Esophagus squamous epithelium (tissue), 4 donors: ENCODE results near the gene APAF1.

Experiments
- POLR2A ChIP-seq, 4 donors: fragments of 450-650 bp; IDR thresholded peaks; one replicate each; pipeline ENCODE4 v1.6.1; 2017; ENCODE audit warnings: antibody characterized with exemption in 4 of 4, mild to moderate bottlenecking in 4 of 4, moderate library complexity in 3 of 4
- TF ChIP-seq, protein P1 (sequence below), 6 experiments: fragments of 450-650 bp in 4 of 6; fragments of 200-600 bp in 2 of 6; sonication (generic) in 2 of 6; IDR thresholded peaks; one replicate each; pipeline ENCODE4 v1.5.1; 2016 to 2019; ENCODE audit warnings: antibody characterized with exemption in 6 of 6, mild to moderate bottlenecking in 4 of 6, moderate library complexity in 4 of 6

GRCh38 chr12:98741556-98742265, 96.6 kb downstream of the APAF1 start:
- TF ChIP-seq, protein P1, sequence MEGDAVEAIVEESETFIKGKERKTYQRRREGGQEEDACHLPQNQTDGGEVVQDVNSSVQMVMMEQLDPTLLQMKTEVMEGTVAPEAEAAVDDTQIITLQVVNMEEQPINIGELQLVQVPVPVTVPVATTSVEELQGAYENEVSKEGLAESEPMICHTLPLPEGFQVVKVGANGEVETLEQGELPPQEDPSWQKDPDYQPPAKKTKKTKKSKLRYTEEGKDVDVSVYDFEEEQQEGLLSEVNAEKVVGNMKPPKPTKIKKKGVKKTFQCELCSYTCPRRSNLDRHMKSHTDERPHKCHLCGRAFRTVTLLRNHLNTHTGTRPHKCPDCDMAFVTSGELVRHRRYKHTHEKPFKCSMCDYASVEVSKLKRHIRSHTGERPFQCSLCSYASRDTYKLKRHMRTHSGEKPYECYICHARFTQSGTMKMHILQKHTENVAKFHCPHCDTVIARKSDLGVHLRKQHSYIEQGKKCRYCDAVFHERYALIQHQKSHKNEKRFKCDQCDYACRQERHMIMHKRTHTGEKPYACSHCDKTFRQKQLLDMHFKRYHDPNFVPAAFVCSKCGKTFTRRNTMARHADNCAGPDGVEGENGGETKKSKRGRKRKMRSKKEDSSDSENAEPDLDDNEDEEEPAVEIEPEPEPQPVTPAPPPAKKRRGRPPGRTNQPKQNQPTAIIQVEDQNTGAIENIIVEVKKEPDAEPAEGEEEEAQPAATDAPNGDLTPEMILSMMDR (IDR thresholded peaks at IDR 0.05), result no peak
- no peak for TF ChIP-seq POLR2A (IDR thresholded peaks at IDR 0.05)
